ENCODE measurements around the gene TMEM163.
A peak's percentile ranks its signal among the peaks of the same experiment; 100 is the strongest.
"Not testable (repeated sequence)": the region's sequence is repeated elsewhere in the genome, so short reads cannot be mapped to it uniquely, and the experiment has no call there.

The TMEM163 gene

DNA sequence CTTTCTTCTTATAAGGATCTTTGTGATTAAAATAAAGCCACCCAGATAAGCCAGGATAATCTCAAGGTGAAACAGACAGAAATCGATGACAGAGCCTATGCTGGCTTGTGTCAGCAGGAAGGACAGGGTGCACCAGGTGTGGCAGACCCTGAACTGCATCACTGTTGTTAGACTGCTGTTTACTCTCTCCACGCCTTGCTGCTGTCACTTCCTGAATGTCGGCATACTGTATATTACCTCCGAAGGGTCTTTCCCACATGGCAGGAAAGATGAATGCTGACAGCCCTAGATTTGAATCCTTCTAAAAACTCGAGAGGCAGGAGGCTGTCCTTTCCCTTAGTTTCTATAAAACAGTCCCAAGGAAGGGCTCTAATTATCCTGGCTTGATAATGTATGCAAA, 18.9 kb upstream of the TMEM163 start:
- FAIRE-seq (peak; percentile 93), DNase-seq (ENCODE audit: insufficient read length, low spot score) (no peak)
- TF ChIP-seq, protein P1, sequence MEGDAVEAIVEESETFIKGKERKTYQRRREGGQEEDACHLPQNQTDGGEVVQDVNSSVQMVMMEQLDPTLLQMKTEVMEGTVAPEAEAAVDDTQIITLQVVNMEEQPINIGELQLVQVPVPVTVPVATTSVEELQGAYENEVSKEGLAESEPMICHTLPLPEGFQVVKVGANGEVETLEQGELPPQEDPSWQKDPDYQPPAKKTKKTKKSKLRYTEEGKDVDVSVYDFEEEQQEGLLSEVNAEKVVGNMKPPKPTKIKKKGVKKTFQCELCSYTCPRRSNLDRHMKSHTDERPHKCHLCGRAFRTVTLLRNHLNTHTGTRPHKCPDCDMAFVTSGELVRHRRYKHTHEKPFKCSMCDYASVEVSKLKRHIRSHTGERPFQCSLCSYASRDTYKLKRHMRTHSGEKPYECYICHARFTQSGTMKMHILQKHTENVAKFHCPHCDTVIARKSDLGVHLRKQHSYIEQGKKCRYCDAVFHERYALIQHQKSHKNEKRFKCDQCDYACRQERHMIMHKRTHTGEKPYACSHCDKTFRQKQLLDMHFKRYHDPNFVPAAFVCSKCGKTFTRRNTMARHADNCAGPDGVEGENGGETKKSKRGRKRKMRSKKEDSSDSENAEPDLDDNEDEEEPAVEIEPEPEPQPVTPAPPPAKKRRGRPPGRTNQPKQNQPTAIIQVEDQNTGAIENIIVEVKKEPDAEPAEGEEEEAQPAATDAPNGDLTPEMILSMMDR (IDR thresholded peaks at IDR 0.05; ENCODE audit: insufficient read depth, missing control alignments): no peak

DNA sequence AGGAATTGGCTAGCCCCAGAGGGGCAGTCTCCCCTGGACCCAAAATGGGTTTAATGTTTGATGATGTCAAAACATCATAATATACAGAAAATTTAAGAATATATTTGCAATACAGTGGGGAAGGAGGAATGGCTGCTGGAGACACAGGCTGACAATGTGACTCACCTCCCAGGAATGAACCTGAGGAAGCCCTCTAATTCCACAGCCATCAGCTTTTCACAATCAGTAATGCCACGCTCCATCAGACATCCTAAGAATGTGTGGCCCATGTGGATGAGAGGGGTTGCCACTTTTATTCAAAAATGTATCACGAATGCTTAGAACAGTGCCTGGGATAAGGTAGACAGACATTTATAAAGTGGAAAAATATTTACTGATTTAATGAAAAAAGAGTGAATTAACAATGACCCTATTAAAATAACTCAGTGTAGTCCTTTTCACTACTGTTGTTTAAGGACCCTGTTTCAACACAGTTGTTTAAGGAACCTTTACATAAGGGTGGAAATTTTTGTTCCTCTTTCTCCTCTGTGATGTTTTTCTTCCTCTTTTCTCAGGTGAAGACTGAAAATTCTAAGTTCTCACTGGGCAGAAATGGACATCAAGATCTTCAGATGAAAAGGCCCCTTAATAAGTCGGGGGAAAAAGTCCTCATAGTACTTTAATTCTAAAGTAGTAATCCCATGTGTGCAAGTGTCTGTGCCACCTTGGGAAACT, 17.5 kb upstream of the TMEM163 start:
- no peak for FAIRE-seq
- no peak for DNase-seq (ENCODE audit: insufficient read length, low spot score)

DNA sequence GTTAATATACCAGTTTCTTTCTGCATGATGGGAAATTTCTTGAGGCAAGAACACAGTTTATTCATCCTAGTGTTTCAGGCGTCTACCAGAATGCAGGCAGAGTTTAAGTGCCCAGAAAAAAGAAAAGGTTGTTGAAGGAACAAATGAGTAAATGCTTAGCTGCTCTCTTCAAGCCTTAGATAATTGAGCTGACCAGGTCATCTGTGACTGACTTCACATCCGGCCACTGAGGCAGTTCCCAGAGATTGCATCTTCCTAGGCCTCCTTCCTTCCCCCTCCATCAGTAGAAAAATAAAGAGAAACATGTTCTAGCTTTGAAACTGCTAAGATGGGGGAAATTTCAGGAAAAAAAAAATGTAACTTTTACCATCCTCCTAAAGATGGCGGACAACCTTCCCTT, 9.4 kb upstream of the TMEM163 start:
- TF ChIP-seq, protein P1 (IDR thresholded peaks at IDR 0.05; ENCODE audit: insufficient read depth, missing control alignments): no peak
- FAIRE-seq (no peak), DNase-seq (ENCODE audit: insufficient read length, low spot score) (no peak)

More for the DNA sequence above, 17.5 kb upstream of the TMEM163 start:
- TF ChIP-seq, protein P1 (IDR thresholded peaks at IDR 0.05; ENCODE audit: insufficient read depth, missing control alignments): no peak

DNA sequence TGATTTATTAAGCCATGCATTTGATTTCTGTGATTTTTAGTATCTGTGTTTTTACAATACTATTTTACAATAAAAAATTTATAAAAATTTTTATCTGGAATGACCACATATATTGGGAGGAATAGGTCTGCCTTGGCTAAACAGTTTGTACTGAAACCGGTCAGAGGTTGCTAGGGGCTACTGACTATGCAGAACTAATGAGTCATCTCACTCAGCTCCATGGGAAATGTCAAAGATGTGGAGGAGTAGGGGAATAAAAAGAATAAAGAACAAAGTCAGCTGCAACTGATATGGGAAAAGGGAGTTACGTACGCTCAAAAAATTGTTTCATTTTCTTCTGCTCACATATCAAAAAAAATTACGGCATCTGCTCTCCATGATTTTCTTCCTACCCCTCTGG, 8.6 kb upstream of the TMEM163 start:
- FAIRE-seq: no peak
- TF ChIP-seq, protein P1 (IDR thresholded peaks at IDR 0.05; ENCODE audit: insufficient read depth, missing control alignments): no peak
- DNase-seq (ENCODE audit: insufficient read length, low spot score): no peak

DNA sequence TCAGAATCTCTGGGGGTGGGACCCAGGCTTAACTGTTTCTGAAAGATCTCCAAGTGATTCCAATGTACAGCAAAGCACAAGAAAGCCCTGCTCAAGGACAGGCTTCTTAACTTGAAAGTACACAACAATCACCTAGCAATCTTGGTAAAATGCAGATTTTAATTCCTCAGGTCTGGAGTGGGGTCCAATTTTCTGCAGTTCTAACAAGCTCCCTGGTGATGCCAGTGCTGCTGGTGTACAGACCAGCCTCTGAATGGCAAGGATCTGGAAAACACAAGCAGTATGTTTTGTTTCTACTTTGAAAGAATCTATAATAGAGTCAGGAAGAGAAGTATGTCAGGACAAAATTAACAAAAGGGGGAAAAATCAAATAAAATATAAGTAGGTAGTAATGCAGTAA, 7.8 kb upstream of the TMEM163 start:
- TF ChIP-seq, protein P1 (IDR thresholded peaks at IDR 0.05; ENCODE audit: insufficient read depth, missing control alignments): no peak
- DNase-seq (ENCODE audit: insufficient read length, low spot score) (no peak), FAIRE-seq (no peak)

DNA sequence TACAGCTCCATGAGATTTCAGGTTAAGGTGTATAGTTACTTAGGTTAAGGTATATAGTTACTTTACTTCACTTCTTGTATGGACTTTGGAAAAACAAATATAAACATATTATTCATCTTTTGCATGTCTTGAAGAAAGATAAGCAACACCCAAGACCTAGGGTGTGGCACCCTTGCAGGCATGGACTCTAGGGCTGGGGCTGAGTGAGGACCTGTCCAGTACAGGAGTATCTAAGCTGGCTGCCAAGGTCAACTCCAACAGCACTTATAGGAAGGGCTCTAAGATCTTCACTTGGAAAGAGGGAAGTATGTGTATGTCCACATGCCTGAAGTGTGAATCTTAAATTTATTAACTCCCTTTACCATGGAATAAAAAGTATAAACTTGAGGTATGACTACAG, 7.1 kb upstream of the TMEM163 start:
- TF ChIP-seq, protein P1 (IDR thresholded peaks at IDR 0.05; ENCODE audit: insufficient read depth, missing control alignments): no peak
- DNase-seq (ENCODE audit: insufficient read length, low spot score): no peak
- no peak for FAIRE-seq

DNA sequence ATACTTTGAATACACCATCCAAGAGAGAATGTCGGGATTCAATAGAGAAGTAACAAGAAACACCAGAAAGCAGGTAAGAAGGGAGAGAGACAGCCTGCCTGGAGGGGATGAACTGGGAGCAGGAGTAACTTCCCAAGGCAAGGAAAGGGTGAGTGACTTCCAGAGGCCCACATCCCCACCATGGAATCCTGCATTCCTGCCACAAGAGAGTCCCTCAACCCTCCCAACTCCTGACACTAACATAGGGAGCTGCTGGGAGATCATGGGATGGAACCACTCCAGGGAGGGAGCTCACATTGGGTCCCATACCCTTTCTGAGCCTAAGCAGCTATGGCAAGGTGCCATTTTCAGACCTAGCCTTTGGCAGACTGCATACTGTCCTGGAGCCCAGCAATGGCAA, 5.5 kb upstream of the TMEM163 start:
- DNase-seq (ENCODE audit: insufficient read length, low spot score): no peak
- no peak for FAIRE-seq
- TF ChIP-seq, protein P1 (IDR thresholded peaks at IDR 0.05; ENCODE audit: insufficient read depth, missing control alignments): no peak

DNA sequence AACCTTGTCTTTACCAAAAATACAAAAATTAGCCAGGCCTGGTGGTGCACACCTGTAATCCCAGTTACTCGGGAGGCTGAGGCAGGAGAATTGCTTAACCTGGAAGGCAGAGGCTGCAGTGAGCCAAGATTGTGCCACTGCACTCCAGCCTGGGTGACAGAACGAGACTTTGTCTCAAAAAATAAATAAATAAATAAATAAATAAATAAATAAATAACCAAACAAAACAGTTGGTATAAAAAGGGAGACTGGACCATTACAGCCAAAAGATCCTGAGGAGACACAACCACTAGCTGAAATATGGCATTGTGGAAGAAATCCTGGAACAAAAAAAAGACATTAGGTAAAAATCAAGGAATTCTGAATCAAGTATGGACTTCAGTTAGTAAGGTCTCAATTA, 4.9 kb upstream of the TMEM163 start:
- not testable (repeated sequence) for FAIRE-seq; DNase-seq (ENCODE audit: insufficient read length, low spot score)

All from D721Med (cell line).